Stimulated activated naive CD8-positive, alpha-beta T cell treated with anti-CD3 and anti-CD28 coated beads, Interleukin-15, amount 100 ng/mL, for 72 hours (primary cell): ENCODE results near the gene MANF.

ENCODE experiments used
- ATAC-seq: fragments of 150-1000 bp; cut with Tn5 transposase; 2 replicates; pipeline ENCODE4 v1.10.0; 2021; ENCODE audit warnings: mild to moderate bottlenecking, moderate library complexity
- DNase-seq, 2 donors: peaks; one replicate each; pipeline ENCODE4 v3.0.0; 2021 to 2022
- H3K27ac Mint-ChIP-seq, 2 donors: one replicate each; pipeline ENCODE4 v1.8.0; 2022; ENCODE audit warnings: mild to moderate bottlenecking in 2 of 2, mixed read lengths in 2 of 2, moderate library complexity in 2 of 2
- H3K27me3 Mint-ChIP-seq: one replicate; pipeline ENCODE4 v1.8.0; 2022; ENCODE audit warnings: mixed read lengths
- H3K4me1 Mint-ChIP-seq: one replicate; pipeline ENCODE4 v1.8.0; 2022; ENCODE audit warnings: mild to moderate bottlenecking, mixed read lengths
- H3K4me3 Mint-ChIP-seq, 2 donors: one replicate each; pipeline ENCODE4 v1.8.0; 2022; ENCODE audit warnings: mild to moderate bottlenecking in 2 of 2, mixed read lengths in 2 of 2, moderate library complexity in 1 of 2
- H3K9me3 Mint-ChIP-seq, 2 donors: one replicate each; pipeline ENCODE4 v1.8.0; 2022; ENCODE audit warnings: mixed read lengths in 2 of 2

MANF gene

GRCh38 chr3:51434110-51434509 lies 49.0 kb downstream of the MANF start:
- Mint-ChIP-seq H3K4me1 (no peaks in the 10 kb centered on the region), H3K27me3 (no peaks in the 10 kb centered on the region), H3K27ac (no peak overlapping the region), H3K9me3 (no peaks in the 10 kb centered on the region), H3K4me3 (no peak overlapping the region)
- ATAC-seq (no peak), DNase-seq (no peak)

- no peaks in the 10 kb centered on the region for H3K4me1 Mint-ChIP-seq
- H3K27ac Mint-ChIP-seq = no peak overlapping the region
- no peaks in the 10 kb centered on the region for H3K27me3 Mint-ChIP-seq
- peak; percentile 90 for ATAC-seq
- DNase-seq = peak; percentile 21 to 44
- H3K4me3 Mint-ChIP-seq = no peak overlapping the region
- H3K9me3 Mint-ChIP-seq = no peaks in the 10 kb centered on the region
These were observed 49.7 kb downstream of the MANF start for GRCh38 chr3:51434746-51435327.

- Mint-ChIP-seq H3K27ac (peak overlapping the region in 1 of 2 donors; percentile 87), H3K4me1 (no peaks in the 10 kb centered on the region), H3K27me3 (no peaks in the 10 kb centered on the region), H3K9me3 (no peaks in the 10 kb centered on the region), H3K4me3 (no peak overlapping the region)
- DNase-seq (no peak), ATAC-seq (no peak)
These were observed 52.0 kb downstream of the MANF start for GRCh38 chr3:51436998-51437639.
